ENCODE results near the gene ETS1.

ETS1 gene

DNA sequence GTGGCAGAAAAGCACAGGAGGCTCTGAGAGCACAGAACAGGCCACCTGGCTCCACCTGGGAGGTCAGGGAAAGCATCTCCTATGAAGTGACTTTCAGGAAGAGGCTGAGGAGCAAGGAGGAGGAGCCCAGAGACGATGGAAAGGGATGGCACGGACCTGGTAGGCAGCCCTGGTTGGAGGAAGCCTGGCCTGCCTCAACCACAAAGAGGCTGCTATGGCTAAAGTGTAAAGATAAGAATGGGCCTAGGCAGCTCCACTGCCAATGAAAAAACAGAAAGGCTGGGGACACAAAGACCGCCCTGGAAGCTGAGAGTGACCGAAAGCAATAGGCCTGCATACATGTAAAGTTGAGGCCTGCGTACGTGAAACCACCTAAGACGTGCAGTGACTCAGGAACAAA lies 31.2 kb upstream of the ETS1 start:
- no peak for DNase-seq

DNA sequence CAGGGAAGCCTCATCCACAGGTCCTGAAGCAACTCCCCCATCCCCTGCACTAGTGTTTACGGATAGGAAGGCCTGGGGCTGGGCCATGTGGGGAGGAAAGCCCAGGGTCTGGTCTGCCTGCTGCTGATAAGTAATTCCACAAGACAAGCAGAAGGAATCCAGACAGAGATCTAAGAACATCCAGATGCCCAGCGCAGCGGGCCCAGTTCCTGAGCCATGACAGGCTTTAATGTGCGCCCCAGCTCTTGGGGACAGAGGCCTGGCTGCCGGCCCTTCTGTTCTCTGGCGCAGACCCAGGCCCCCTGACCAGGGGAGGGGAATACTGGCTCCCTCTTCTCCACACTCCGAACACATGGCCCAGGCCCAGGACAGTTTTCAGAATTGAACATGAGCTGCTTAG lies 28.8 kb upstream of the ETS1 start:
- no peak for DNase-seq

DNA sequence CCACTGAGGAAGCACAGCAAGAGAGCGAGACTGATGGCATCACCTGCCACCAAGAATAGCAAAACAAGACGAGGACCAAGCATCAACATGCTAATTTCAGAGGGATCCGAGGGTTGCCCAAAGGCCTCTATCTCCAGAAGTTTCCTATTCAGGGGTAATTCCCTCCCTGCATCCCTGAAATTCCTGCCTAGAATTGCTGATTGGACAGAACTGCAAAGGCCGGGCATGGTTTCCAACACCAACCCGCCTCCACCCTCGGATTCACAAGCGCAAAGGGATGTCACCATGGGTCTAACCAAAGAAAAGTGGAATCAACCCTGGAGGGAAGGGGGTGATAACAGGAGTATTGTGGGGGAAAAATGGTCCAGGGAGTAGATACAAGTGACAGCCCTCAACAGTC lies 28.3 kb upstream of the ETS1 start:
- no peak for DNase-seq

DNA sequence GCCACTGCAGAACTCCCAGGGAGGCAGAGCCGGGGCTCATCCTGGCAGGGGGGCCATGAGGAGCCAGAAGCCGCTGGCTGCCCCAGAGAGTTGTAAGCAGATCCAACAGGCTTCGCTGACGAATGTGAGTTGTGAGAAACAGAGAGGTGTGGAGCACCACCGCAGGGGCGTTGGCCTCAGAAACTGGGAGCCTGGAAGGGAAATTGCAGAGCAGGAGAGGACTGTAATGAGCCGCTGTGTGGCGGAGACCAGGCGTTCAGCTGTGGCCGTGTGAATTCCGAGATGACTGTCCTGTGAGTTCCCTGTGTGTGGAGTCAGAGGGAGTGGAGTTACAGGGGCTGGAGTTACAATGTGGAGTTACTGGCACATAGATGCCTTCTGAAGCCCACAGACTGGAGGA lies 27.7 kb upstream of the ETS1 start:
- no peak for DNase-seq

DNA sequence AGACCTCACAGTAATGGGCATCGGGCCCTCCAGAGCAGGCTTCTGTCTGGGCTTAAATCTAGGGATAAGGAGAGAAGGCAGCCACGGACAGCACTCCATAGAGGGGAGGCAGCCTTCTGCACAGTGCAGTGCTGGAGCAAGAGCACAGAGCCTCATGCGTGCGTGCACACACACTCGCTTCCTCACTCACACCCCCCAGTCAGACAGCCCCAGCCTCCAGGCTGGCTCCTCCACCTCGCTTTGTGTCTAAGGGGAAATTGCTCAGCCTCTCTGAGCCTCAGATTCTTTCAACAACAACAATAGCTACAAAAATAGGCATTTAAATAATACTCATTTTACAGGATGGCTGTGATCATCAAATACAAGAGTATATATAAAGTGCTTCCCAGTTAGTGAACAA lies 26.7 kb upstream of the ETS1 start:
- DNase-seq, result peak; percentile 40

DNA sequence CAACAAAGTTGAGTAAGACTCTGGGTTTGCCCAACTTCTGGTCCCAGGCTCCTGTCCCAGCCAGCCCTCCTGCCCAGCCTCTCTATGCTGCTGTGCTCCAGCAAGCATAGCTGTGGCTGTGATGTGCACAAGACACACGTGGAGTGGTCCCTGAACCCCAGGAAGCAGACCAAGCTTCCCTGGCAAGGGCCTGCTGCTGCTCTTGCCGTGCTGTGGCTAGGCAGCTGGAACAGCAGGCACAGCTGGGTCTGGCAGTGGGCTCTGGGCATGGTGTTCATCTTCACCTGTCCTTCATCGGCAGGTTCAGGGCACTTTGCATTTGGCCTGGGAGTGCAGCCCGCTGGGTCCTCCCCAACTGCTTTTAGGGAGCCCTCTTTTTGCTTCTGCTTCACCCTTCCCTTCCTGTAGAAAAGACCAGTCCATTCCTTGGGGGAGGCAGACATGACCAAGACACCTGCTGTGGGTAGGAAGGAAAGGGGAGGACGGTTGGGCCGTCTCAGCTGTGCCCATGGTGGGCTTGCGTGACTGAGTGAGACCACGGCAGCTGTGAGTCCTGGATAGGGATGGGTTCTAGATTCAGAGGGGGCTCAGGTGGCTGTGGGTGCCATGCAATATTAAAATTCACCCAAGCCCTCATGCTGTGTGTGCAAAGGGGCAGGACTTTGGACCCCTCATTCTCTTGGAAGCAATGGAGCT lies 26.1 kb upstream of the ETS1 start:
- no peak for DNase-seq

DNA sequence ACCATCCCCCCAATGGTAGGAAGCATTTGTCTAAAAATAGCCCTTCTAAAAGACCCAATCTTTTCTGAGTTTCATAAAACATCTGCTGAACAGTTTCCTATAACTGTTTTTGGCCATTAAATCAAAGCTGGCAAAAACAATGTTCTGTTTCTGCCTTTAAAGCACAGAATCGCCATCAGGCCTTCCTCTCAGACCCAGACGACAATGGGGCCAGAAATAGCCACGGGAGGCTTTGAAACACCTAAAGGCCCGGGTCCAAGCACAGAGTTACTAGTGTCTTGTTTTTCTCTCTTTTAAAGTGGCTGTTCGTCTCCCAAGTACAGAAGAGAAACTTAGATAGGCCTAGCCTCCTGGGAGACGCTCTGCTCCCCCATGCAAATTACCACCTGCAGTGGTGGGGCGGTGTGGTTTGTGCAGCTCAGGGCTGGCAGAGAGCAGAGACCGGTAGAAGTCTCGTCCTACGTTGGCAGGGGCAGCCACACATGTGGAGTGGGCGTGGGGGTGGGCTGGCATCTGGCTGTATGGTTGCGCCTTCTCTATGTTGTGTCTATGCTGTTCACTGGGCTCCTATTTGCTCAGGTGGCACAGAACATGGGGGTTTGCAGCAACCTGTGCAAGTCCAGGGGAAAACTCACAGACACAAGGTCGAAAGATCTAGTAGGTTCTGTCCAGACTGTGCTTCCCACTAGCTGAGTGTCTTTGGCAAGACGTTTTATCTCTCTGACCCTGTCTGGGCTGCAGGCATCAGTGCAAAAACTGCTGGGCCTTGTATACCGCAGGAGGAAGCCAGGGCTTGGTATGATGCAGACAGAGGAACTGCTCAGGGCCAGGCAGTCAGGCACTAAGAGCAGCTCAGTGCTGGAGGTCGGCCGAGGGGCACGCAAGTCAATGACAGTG lies 23.6 kb upstream of the ETS1 start:
- DNase-seq, result peak; percentile 78

DNA sequence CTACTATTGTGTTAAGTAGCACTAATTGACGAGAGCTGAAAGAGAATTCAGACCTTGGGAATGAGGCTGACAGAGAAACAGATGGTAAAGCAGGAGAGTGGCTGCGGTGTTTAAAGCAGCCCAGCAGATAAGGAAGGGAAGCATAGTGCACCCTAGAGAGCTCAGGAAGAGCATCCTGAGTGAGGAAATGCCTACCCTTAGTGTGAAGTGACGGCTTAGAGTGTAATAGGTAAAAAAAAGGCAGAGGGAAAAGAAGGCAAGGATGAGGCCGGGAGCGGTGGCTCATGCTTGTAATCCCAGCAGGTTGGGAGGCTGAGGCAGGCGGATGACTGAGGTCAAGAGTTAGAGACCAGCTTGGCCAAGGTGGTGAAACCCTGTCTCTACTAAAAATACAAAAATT lies 22.4 kb upstream of the ETS1 start:
- DNase-seq, result no peak

DNA sequence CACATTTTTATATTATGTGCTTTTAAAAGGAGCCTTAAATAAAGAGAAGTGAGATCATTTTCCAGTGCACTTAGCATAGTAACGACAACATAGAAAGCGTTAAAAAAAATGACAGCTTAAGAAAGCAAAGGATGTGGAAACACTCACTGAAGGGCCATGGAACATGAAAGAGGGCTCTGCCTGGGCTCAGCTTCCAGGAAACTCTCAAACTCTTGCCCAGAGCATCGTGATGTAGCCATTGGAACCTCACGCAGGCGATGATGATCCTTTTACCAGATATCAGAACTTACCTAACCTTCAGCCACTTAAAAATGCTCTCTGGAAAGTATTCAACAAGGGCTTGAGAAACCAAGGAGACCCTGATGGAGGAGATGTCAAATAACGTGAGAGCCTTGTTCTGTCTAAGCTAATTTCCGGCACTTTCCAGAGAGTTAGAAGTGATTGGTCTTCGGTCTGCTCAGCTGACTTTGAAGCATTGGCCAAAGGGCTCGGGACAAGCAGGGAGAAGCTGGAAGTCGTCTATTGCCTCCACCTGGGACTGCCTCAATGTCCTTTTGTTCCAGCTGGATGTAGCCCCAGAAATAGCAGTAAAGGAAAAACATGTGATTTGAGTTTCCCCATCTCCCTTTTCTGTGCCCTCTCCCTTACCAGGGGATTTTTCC lies 21.5 kb upstream of the ETS1 start:
- DNase-seq, result peak; percentile 35

DNA sequence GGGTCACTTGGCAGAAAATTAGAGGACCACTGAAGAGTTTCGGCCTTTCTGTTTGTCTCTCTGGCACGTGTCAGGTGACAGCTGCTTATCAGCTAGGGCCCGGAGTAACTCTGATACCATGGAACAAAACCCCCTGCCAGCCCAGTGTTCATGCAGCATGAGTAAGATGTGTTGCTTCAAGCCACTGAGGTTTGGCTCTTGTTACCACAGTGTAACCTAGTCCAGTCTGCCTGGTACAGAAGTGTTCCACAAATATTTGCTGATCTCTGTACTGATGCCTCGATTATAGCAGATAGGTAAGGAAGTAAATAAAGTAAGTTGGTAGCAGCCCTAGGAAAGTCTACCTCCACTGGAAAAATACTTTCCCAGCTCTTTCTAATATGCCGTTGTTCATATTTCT lies 20.5 kb upstream of the ETS1 start:
- no peak for DNase-seq

DNA sequence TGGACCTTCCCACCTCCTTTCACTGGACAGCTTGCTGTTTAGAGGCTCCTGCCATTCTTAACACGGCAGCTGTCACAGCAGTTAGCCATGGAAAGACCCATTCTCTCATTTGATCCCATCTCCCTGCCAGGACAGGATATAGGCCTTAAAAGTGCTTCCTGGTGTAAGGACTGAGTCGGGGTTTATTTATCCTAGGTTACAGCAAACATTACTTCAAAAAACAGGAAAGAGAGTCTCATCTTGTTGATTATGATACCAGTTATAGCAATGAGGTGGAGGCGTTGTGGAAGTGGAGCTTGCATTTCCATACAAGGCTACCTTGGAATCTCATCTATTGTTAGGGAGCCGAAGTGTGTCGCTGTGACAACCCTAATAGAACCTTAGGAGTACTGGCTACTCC lies 17.4 kb upstream of the ETS1 start:
- no peak for DNase-seq

DNA sequence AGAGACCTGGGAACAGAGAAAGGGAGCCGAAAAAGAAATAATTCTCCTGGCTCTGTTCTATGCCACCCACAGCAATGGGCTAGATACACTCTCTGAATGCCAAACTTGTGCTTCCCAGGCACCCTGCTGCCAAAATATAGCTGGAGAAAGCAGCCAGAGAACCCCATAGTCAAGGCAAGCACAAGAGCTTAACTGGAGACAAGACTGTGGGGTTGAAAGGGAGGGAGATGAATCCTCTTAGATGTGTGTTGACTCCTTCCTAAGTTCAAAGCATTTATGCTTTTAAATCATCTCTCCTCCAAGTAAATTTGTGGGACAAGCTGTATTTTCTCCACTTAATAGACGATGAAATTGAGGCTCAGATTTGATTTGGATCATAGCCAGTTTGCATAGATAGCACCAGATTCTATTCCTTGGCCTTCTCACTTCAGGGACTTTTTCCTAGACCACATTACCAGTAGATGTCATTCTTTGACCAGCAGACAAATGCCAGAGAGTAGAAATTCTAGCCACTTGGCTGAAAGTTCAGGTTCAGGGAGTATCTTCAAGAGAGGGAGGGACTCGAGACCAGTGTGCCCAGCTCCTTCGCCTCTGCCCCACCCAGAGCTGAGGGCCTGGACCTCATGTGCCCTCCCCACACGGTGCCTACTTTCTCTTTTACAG lies 16.5 kb upstream of the ETS1 start:
- no peak for DNase-seq

DNA sequence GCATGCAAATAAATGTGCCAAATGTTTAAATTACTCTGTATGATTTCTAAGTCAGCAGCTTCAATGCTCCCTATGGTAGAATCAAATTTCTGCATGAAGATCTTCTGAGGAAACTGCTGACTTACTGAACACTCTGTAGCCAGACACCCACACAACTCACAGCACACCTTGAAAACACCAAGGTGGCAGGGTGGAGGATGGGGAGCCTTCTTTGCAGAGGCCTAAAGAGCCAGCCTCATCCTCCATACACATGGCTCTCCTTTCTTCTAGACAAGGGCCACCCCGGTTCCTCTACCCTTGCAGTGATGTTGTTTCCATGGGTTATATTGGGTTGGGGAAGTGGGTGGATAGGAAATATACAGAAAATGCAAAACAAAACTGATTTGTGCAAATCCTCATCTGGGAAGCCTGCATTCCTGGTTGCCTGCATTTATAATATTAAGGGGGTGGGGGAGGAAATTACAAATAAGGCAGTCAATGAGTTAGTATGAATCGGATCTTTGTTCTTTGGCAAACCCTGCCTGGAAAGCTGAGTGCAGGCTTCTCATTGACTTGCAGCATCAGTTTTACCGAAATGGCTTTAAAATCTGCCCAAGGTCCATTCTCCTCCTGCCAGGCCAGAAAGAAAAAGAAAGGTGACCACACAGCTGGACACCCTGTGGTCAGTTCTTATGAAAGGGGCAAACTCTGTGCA lies 15.8 kb upstream of the ETS1 start:
- DNase-seq, result peak; percentile 40

DNA sequence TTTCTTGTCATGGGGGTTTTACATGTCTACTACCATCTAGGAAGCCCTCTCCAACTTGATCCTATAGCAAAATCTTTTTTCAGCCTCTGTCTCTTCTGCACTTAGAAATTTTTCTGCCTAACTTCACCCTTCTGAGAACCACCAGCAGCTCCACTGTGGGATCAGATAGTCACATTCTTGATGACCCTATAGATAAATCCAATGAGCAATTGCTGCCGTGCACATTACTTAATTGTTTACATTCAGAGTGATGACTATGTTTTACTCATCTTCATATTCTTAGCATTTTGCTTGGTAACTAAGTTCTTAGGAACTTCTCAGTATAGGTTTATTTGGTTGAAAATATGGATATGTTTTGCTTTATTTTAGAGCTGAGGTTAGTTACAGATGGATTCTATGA lies 12.4 kb upstream of the ETS1 start:
- no peak for DNase-seq

DNA sequence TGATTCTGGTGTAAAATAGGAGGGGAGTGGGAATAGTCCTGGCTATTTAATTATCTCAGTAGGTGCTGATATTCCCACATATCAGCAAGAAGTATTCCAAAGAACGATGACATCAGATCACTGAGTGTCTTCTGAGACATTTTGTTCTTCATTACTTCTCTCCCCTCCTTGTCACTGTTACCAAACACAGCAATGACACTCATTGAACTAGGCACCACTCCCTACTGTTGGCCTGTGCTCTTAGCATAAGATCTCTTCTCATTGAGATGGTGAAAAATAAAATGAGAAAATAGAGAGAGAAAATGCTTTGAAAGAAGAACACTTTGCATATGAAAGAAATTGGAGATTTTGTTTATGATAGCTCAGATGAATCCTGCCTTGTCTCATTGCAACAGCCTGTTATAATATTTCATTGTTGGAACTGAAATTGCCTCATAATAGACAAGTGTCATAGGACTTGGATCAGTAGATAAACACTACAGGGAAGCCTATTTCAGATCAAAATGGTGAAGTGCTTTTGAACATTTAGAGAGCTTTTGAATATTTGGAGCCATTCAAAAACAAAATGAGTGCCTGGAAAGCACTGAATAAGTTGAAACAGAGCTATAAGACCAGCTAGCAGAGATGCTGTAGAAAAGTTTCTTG lies 11.3 kb upstream of the ETS1 start:
- no peak for DNase-seq

DNA sequence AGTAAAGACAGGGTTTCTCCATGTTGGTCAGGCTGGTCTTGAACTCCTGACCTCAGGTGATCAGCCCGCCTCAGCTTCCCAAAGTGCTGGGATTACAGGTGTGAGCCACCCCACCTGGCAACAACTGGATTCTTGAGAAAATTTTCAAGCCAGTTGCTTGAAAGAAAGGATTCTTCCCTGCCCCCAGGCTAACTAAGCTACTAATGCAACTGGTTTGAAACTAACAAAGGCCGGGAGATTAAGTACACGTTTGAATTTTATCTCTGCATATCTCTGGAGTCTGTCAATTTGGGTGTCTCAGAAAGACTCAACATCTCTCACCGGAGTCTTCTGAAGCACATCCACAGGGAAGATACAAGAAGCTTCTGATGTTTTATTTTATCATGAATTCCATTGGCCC lies 10.7 kb upstream of the ETS1 start:
- no peak for DNase-seq

DNA sequence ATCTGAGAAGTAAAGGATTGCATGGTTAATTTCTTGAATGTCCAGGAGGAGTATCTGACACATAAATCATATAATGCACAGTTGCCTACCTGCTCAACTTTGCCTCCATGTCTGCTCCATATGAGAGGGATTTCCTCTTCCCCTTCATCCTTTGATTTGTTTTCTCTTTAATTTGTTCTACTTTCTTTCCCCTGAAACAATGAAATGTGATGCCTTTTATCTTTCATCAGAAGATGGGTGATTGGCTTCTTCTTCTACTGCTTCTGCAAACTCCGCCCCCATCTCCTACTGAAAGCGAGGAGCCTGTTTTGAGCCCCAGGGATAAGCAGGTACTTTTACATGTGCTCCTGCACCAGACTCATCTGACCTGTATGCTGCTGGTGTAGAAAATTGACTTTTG lies 9.9 kb upstream of the ETS1 start:
- no peak for DNase-seq

DNA sequence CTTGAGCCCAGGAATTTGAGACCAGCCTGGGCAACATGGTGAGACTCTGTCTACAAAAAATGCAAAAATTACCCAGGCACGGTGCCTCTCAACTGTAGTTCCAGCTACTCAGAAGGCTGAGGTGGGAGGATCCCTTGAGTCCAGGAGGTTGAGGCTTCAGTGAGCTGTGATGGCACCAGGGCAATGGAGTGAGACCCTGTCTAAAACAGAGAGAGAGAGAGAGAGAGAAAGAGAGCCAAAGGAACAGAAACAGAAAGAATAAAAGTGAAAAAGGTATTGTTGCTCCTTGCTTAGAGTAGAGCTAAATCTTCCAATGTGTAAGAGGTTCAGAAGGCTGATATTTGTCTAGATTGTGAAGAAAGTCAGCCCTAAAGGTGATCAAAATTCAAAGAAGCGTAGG lies 8.9 kb upstream of the ETS1 start:
- DNase-seq, result no peak

DNA sequence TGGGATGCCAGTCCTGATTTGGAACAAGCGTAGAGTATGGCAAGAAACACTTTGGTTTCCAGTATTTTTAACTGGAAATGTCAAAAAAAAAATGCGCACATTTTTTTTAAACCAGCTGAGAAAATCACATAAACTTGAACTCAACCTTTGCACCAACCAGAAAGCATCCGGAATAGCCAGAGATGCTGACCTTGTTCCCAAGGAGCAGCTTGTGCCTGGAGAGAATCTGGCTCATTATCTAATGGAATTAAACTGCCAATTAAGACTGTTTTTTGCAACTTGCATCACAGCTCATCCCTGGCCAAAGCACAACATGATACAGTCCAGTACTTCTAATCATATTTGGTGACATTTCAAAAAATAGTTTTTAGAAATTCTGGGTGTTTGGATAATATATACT lies 8.4 kb upstream of the ETS1 start:
- DNase-seq, result no peak

DNA sequence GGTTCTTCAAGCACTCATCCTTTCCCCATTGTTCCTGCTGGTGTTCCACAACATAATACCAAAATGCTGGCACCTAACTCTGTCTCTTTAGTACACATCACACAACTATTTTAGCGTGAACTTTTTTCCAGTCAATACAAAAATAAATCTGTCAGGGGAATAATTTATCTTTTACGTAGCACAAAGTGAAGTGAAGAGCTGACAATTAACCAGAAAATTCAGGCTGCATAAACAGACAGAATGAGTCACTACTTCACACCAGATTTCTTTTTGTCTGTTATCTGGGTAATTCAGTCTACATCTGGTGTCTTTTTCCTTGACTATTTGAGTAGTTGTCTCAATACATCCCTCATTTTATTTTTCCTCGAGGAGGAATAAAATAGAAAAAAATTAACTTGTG lies 7.9 kb upstream of the ETS1 start:
- no peak for DNase-seq

DNA sequence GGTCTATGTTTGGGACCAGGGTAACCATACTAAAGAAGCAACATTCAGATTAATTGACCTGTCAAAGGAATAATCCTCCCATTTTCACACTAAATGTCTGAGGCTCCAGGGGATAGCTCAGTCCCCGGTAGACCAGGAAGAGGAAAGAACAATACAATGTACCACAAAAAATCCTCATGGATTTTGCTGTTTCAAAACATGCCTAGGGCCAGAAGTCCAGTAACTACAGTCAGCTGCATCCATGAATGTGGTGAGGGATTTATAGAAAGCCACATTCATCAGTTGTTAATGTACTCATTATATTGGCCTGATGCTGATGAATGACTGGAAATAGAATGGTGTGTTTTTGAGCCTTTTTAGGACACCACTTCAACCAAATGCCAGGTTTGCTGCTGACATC lies 6.9 kb upstream of the ETS1 start:
- DNase-seq, result no peak

DNA sequence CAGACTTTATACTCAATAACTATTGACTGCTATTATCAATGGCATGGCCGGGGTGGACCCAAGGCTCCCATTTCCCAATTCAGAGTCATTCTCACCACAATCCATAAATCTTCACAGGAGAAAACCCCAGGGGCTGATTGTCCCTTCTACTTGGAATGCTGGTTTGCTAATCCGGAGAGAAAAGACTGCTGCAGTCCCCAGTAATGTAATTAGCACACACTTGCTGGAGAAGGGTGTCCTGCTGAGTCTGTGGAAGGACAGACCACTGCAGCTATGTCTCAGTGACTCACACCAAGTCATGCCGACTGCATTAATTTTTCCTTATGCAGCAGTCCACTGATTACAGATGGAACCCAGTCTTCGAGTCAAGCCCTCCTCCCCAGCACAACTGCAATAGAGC lies 5.9 kb upstream of the ETS1 start:
- no peak for DNase-seq

Measured in CD4-positive, alpha-beta T cell treated with Interleukin-6 for 4 hours (primary cell).